Astrocyte (in vitro differentiated cells and primary cell): ENCODE data around the gene UBASH3A. TPM values are rescaled to one million over a fixed set of nuclear protein-coding genes. Genes with fewer than 3 reads are reported as not detected.

Experiments
- DNase-seq: peaks from one replicate; pipeline ENCODE4 v3.0.0-alpha.2; 2010; ENCODE audit warnings: low read depth
- FAIRE-seq: peaks from 2 replicates; lab custom pipeline; 2011; peaks lifted over from hg19 to GRCh38; lab: Jason Lieb, UNC
- H2AFZ ChIP-seq: 2 replicates; pipeline ENCODE4 v1.6.0; 2012; ENCODE audit warnings: low read depth, low read length, inconsistent platforms
- H3K27ac ChIP-seq: 2 replicates; pipeline ENCODE4 v1.5.1; 2011; ENCODE audit warnings: low read depth, low read length, inconsistent platforms
- H3K27me3 ChIP-seq: 2 replicates; pipeline ENCODE4 v1.6.0; 2011; ENCODE audit warnings: low read length, inconsistent platforms; ENCODE audit not compliant: insufficient read depth
- H3K36me3 ChIP-seq: 2 replicates; pipeline ENCODE4 v1.5.1; 2011; ENCODE audit warnings: low read length, inconsistent platforms; ENCODE audit not compliant: insufficient read depth
- H3K4me1 ChIP-seq: 2 replicates; pipeline ENCODE4 v1.5.1; 2011; ENCODE audit warnings: low read length, inconsistent platforms; ENCODE audit not compliant: insufficient read depth
- H3K4me2 ChIP-seq: 2 replicates; pipeline ENCODE4 v1.6.0; 2012; ENCODE audit warnings: low read length, inconsistent platforms
- H3K4me3 ChIP-seq: 2 replicates; pipeline ENCODE4 v1.5.1; 2011; ENCODE audit warnings: low read depth, mild to moderate bottlenecking, low read length, inconsistent platforms; ENCODE audit not compliant: insufficient read depth
- H3K79me2 ChIP-seq: 2 replicates; pipeline ENCODE4 v1.6.0; 2012; ENCODE audit warnings: mild to moderate bottlenecking, low read length, inconsistent platforms; ENCODE audit not compliant: insufficient read depth
- H3K9ac ChIP-seq: 2 replicates; pipeline ENCODE4 v1.6.0; 2012; ENCODE audit warnings: mild to moderate bottlenecking, low read length, inconsistent platforms
- H3K9me3 ChIP-seq: 2 replicates; pipeline ENCODE4 v1.5.1; 2012; ENCODE audit warnings: low read depth, mild to moderate bottlenecking, low read length, inconsistent platforms; ENCODE audit not compliant: insufficient read depth
- H4K20me1 ChIP-seq: 2 replicates; pipeline ENCODE4 v1.6.0; 2012; ENCODE audit warnings: low read length, inconsistent platforms; ENCODE audit not compliant: insufficient read depth
- H3K27ac Mint-ChIP-seq: one replicate; pipeline ENCODE4 v1.8.0; 2021; ENCODE audit warnings: mild to moderate bottlenecking, mixed read lengths; ENCODE audit not compliant: unreplicated experiment
- H3K27me3 Mint-ChIP-seq: one replicate; pipeline ENCODE4 v1.8.0; 2021; ENCODE audit warnings: low read depth, mixed read lengths; ENCODE audit not compliant: unreplicated experiment
- H3K36me3 Mint-ChIP-seq: one replicate; pipeline ENCODE4 v1.8.0; 2021; ENCODE audit warnings: low read depth, mixed read lengths; ENCODE audit not compliant: unreplicated experiment
- H3K4me1 Mint-ChIP-seq: one replicate; pipeline ENCODE4 v1.8.0; 2021; ENCODE audit warnings: low read depth, mixed read lengths; ENCODE audit not compliant: unreplicated experiment
- H3K4me3 Mint-ChIP-seq: one replicate; pipeline ENCODE4 v1.8.0; 2021; ENCODE audit warnings: mild to moderate bottlenecking, moderate library complexity, mixed read lengths; ENCODE audit not compliant: unreplicated experiment
- H3K9me3 Mint-ChIP-seq: one replicate; pipeline ENCODE4 v1.8.0; 2021; ENCODE audit warnings: mild to moderate bottlenecking, mixed read lengths; ENCODE audit not compliant: unreplicated experiment
- EZH2 ChIP-seq: IDR thresholded peaks from 2 replicates; pipeline ENCODE4 v1.6.1; 2012; ENCODE audit warnings: mild to moderate bottlenecking, low read length, inconsistent platforms; ENCODE audit not compliant: insufficient read depth
- total RNA-seq: library from RNA; stranded (reverse); gene quantifications from 2 replicates; pipeline ENCODE4 v1.2.1, GENCODE V29; 2021
- TF ChIP-seq, protein P1 (sequence below): IDR thresholded peaks from 2 replicates; pipeline ENCODE4 v1.5.1; 2011; ENCODE audit warnings: low read depth, mild to moderate bottlenecking, inconsistent platforms, low read length, moderate library complexity; ENCODE audit not compliant: insufficient read depth

The UBASH3A gene
- total RNA-seq, 1 donor from 2014 or later: not detected

DNA sequence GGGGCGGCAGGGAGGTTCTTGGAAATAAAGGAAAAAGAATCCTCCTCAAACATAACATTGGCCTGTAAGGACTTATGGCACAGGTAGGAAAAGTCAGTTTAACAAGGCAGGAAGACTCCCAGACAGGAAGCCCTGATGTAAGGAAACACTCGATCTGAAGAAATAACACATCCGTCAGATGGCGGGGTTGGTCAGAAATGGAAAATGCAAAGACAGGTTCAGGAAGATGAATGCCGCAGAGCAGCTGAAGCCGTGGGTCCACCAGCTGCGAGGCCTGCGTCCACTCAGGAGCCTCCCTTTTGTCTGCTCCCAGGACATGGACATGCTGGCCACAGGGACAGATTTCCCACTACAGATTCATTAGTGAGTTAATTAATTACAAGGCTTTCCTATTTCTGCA is 88.5 kb downstream of the UBASH3A start:
- no peak overlapping the region for H3K4me3 ChIP-seq
- no peak overlapping the region for H3K4me3 Mint-ChIP-seq
- DNase-seq: no peak
- H2AFZ ChIP-seq: no peak overlapping the region
- no peaks in the 10 kb centered on the region for H3K27me3 ChIP-seq
- peaks cover 13% of the 10 kb centered on the region for H3K27me3 Mint-ChIP-seq
- no peak overlapping the region for H3K27ac Mint-ChIP-seq
- no peak overlapping the region for H3K9ac ChIP-seq
- no peaks in the 10 kb centered on the region for H3K36me3 Mint-ChIP-seq
- H4K20me1 ChIP-seq: no peaks in the 10 kb centered on the region
- TF ChIP-seq EZH2: no peak
- TF ChIP-seq, protein P1, sequence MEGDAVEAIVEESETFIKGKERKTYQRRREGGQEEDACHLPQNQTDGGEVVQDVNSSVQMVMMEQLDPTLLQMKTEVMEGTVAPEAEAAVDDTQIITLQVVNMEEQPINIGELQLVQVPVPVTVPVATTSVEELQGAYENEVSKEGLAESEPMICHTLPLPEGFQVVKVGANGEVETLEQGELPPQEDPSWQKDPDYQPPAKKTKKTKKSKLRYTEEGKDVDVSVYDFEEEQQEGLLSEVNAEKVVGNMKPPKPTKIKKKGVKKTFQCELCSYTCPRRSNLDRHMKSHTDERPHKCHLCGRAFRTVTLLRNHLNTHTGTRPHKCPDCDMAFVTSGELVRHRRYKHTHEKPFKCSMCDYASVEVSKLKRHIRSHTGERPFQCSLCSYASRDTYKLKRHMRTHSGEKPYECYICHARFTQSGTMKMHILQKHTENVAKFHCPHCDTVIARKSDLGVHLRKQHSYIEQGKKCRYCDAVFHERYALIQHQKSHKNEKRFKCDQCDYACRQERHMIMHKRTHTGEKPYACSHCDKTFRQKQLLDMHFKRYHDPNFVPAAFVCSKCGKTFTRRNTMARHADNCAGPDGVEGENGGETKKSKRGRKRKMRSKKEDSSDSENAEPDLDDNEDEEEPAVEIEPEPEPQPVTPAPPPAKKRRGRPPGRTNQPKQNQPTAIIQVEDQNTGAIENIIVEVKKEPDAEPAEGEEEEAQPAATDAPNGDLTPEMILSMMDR: no peak
- no peaks in the 10 kb centered on the region for H3K9me3 ChIP-seq
- no peak for FAIRE-seq
- H3K36me3 ChIP-seq: no peaks in the 10 kb centered on the region
- H3K27ac ChIP-seq: no peak overlapping the region
- peaks cover 5% of the 10 kb centered on the region for H3K4me1 ChIP-seq
- H3K4me2 ChIP-seq: no peak overlapping the region
- no peaks in the 10 kb centered on the region for H3K79me2 ChIP-seq
- H3K9me3 Mint-ChIP-seq: peaks cover 3% of the 10 kb centered on the region
- H3K4me1 Mint-ChIP-seq: peaks cover 5% of the 10 kb centered on the region

DNA sequence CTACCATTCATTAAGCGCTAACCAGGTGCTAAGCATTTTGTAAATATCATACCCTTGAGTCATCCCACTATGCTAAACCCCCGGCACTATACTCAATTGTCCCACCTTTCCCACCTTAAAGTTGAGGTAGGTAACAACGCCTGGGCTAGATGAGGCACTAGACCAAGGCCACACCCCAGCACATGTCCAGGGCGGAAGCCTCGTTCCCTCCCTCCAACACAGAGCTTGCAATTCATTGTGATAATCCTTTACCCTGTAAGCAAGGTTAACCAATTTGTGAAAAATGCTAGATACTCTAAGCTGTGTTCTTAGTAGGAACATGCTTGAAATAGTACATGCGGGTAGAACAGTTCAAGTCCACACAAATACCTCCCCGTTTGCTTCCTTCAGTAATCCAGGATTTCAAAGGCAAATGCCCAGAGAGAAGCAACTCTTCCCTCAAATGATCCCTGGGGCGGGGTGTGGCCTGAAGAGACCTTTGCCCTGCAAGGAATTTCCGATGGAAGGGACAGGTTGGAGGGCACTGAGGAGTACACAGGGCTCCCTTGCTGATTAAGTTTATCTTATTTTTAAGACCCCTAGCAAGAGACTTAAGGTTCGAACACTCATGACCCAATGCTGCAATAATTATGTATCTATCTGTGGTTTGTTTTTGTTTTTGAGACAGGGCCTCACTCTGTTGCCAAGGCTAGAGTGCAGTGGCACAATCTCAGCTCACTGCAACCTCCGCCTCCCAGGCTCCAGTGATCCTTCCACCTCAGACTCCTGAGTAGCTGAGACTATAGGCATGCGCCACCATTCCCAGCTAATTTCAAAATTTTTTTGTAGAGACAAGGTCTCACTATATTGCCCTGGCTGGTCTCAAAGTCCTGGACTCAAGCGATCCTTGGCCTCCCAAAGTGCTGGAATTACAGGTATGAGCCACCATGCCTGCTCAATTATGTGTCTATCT is 89.7 kb downstream of the UBASH3A start:
- Histone ChIP-seq H3K27me3 (no peaks in the 10 kb centered on the region), H3K79me2 (no peaks in the 10 kb centered on the region), H3K9ac (no peak overlapping the region), H2AFZ (no peak overlapping the region), H3K9me3 (no peaks in the 10 kb centered on the region), H3K36me3 (no peaks in the 10 kb centered on the region), H3K27ac (no peak overlapping the region), H3K4me2 (no peak overlapping the region), H3K4me3 (no peak overlapping the region), H3K4me1 (peaks cover 5% of the 10 kb centered on the region), H4K20me1 (no peaks in the 10 kb centered on the region)
- Mint-ChIP-seq H3K4me1 (peaks cover 5% of the 10 kb centered on the region), H3K9me3 (peaks cover 3% of the 10 kb centered on the region), H3K4me3 (no peak overlapping the region), H3K27ac (no peak overlapping the region), H3K27me3 (peaks cover 8% of the 10 kb centered on the region), H3K36me3 (no peaks in the 10 kb centered on the region)
- no peak for TF ChIP-seq EZH2
- TF ChIP-seq, protein P1: no peak
- no peak for FAIRE-seq
- DNase-seq: no peak

DNA sequence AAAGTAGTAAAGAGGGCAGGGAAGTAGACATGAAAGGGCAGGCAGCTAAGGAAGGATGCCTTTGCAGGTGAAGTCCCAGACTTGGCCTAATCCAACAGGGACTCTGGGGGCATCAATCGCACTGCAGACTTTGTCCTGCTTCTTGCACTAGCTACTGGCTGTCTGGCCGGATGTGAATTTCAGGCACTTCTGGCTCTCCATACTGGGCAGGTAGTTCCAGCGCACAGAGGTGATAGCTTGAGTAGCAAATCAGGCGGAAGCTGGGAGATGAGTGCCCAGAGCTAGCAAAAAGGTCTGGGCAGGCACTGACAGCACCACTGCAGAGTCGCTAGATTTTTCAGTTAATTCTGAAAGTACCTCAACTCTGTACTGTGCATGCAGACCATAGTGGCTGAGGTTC is 91.3 kb downstream of the UBASH3A start:
- Mint-ChIP-seq H3K36me3 (no peaks in the 10 kb centered on the region), H3K27me3 (peaks cover 6% of the 10 kb centered on the region), H3K4me3 (no peak overlapping the region), H3K4me1 (peaks cover 5% of the 10 kb centered on the region), H3K27ac (no peak overlapping the region), H3K9me3 (peaks cover 3% of the 10 kb centered on the region)
- Histone ChIP-seq H3K4me1 (peaks cover 5% of the 10 kb centered on the region), H3K9ac (no peak overlapping the region), H3K27ac (no peak overlapping the region), H3K9me3 (no peaks in the 10 kb centered on the region), H3K4me3 (no peak overlapping the region), H3K27me3 (no peaks in the 10 kb centered on the region), H3K79me2 (no peaks in the 10 kb centered on the region), H2AFZ (no peak overlapping the region), H3K4me2 (no peak overlapping the region), H3K36me3 (no peaks in the 10 kb centered on the region), H4K20me1 (no peaks in the 10 kb centered on the region)
- no peak for FAIRE-seq
- TF ChIP-seq, protein P1: no peak
- TF ChIP-seq EZH2: no peak
- DNase-seq: no peak
